LHCN-M2 (cell line): ENCODE data around the gene TMEM132D. TPM values are rescaled to one million over a fixed set of nuclear protein-coding genes. Genes with fewer than 3 reads are reported as not detected.
"Not testable (repeated sequence)": the region's sequence is repeated elsewhere in the genome, so short reads cannot be mapped to it uniquely, and the experiment has no call there.

Experiments
- DNase-seq: peaks from one replicate; pipeline ENCODE4 v3.0.0-alpha.2; 2012; ENCODE audit warnings: low read depth
- total RNA-seq: library from RNA; depleted of rRNA; stranded (reverse); fragments of >200 nt; gene quantifications from 2 replicates; pipeline ENCODE4 v1.2.3, GENCODE V29; 2014

Gene TMEM132D
- total RNA-seq, 1 experiment from 2014 or later, result not detected

GRCh38 chr12:129193263-129193871, 710.5 kb downstream of the TMEM132D start:
- peak; percentile 1 for DNase-seq

GRCh38 chr12:129190827-129191226, 713.0 kb downstream of the TMEM132D start:
- DNase-seq, result no peak

GRCh38 chr12:129189879-129190278, 713.9 kb downstream of the TMEM132D start:
- not testable (repeated sequence) for DNase-seq

GRCh38 chr12:129186952-129187351, 716.9 kb downstream of the TMEM132D start:
- no peak for DNase-seq

GRCh38 chr12:129185855-129186254, 718.0 kb downstream of the TMEM132D start:
- no peak for DNase-seq

- DNase-seq, result no peak
Observed at GRCh38 chr12:129184127-129184928, 719.5 kb downstream of the TMEM132D start.

- DNase-seq, result no peak
Observed at GRCh38 chr12:129179941-129180553, 723.8 kb downstream of the TMEM132D start.

- no peak for DNase-seq
Observed at GRCh38 chr12:129169928-129170327, 733.9 kb downstream of the TMEM132D start.

- no peak for DNase-seq
Observed at GRCh38 chr12:129163861-129164260, 740.0 kb downstream of the TMEM132D start.

GRCh38 chr12:129163461-129163860, 740.4 kb downstream of the TMEM132D start:
- DNase-seq, result no peak

GRCh38 chr12:129162805-129163204, 741.0 kb downstream of the TMEM132D start:
- DNase-seq, result no peak

- DNase-seq, result no peak
Observed at GRCh38 chr12:129161511-129161910, 742.3 kb downstream of the TMEM132D start.

- DNase-seq, result no peak
Observed at GRCh38 chr12:129160282-129160681, 743.5 kb downstream of the TMEM132D start.

- DNase-seq, result no peak
Observed at GRCh38 chr12:129152351-129153104, 751.3 kb downstream of the TMEM132D start.

GRCh38 chr12:129150721-129151120, 753.1 kb downstream of the TMEM132D start:
- no peak for DNase-seq

GRCh38 chr12:129145381-129145780, 758.4 kb downstream of the TMEM132D start:
- no peak for DNase-seq

GRCh38 chr12:129138776-129139175, 765.0 kb downstream of the TMEM132D start:
- no peak for DNase-seq

- no peak for DNase-seq
Observed at GRCh38 chr12:129136694-129137325, 767.0 kb downstream of the TMEM132D start.

- no peak for DNase-seq
Observed at GRCh38 chr12:129127771-129128170, 776.1 kb downstream of the TMEM132D start.

GRCh38 chr12:129127211-129127610, 776.6 kb downstream of the TMEM132D start:
- DNase-seq, result no peak

- DNase-seq, result no peak
Observed at GRCh38 chr12:129119537-129119936, 784.3 kb downstream of the TMEM132D start.
